Measurements from ENCODE around the gene DPP10. TPM values are rescaled to one million over a fixed set of nuclear protein-coding genes. Genes with fewer than 3 reads are reported as not detected.

DPP10 gene
- total and polyA plus RNA-seq, 10 of the 15 experiments (the other 5 are each of a cell fraction or from before 2014, with no cell fraction given) = not detected

- DNase-seq (ENCODE audit: low read depth, low spot score) = no peak
- no peaks in the 10 kb centered on the region for H3K36me3 ChIP-seq (ENCODE audit: control insufficient read depth in 2 of 2, insufficient read depth in 2 of 2, low read length in 1 of 2)
- BruUV-seq (replicated peaks) = no TSS peak
- no peak overlapping the region for H3K4me3 ChIP-seq
- no peak overlapping the region for H3K4me2 ChIP-seq (ENCODE audit: control insufficient read depth, insufficient read depth)
- no peak overlapping the region for H3K27ac ChIP-seq (ENCODE audit: control insufficient read depth, insufficient read depth)
- ChIA-PET RAD21 (ENCODE audit: unreplicated experiment) (no interaction called here), POLR2A (no interaction called here), CTCF (no interaction called here), SMC1A (ENCODE audit: uncharacterized antibody, unreplicated experiment) (no interaction called here)
- no peaks in the 10 kb centered on the region for H3K27me3 ChIP-seq (replicated peaks in 1 of 2; ENCODE audit: control insufficient read depth in 2 of 2, insufficient read depth in 2 of 2, low read length in 1 of 2)
- no peak overlapping the region for H2AFZ ChIP-seq (ENCODE audit: control insufficient read depth, low read depth, low read length)
- 58% methylated on average over 4 of the region's 4 CpGs for WGBS (ENCODE audit: insufficient coverage, insufficient replicate concordance, low lambda C conversion rate, missing lambda C conversion rate)
- H4K20me1 ChIP-seq (ENCODE audit: control insufficient read depth, insufficient read depth) = no peaks in the 10 kb centered on the region
- H3K4me1 ChIP-seq (ENCODE audit: control insufficient read depth, insufficient read depth, low read length) = no peaks in the 10 kb centered on the region
- H3K9me3 ChIP-seq (replicated peaks; ENCODE audit: control insufficient read depth, insufficient read depth, low read length) = no peaks in the 10 kb centered on the region
- no peak overlapping the region for H3K9ac ChIP-seq (ENCODE audit: control insufficient read depth, insufficient read depth, low read length)
- no peaks in the 10 kb centered on the region for H3K79me2 ChIP-seq (ENCODE audit: control insufficient read depth, insufficient read depth, low read length)
- no peak for FAIRE-seq
- intact Hi-C loops (cut with micrococcal nuclease; ENCODE audit: unreplicated experiment) (no loop called here), in situ Hi-C loops (cut with MboI) (no loop called here)
- ATAC-seq = no peak
- TF ChIP-seq FOXM1 (IDR thresholded peaks at IDR 0.05; ENCODE audit: low read depth, low read length) (no peak), PRDM15 (CRISPR knock-in tag; IDR thresholded peaks at IDR 0.05) (no peak), SRF (IDR thresholded peaks at IDR 0.05; ENCODE audit: low read depth in 2 of 2, low read length in 2 of 2) (no peak), SIN3A (IDR thresholded peaks at IDR 0.05; ENCODE audit: low read depth, low read length) (no peak), CBX3 (IDR thresholded peaks at IDR 0.05; ENCODE audit: borderline replicate concordance, low read depth) (no peak), MAX (IDR thresholded peaks at IDR 0.05; ENCODE audit: low read depth, low read length) (no peak), RBBP5 (conservative IDR thresholded peaks at IDR 0.05) (no peak), CTCF (IDR thresholded peaks at IDR 0.05 in 2 of 3, conservative IDR thresholded peaks at IDR 0.05 in 1 of 3; ENCODE audit: control insufficient read depth in 2 of 3, extremely low read depth in 1 of 3, insufficient read depth in 1 of 3, low read depth in 3 of 3, low read length in 3 of 3) (no peak), CEBPZ (IDR thresholded peaks at IDR 0.05; ENCODE audit: low read depth, low read length) (no peak), EED (IDR thresholded peaks at IDR 0.05; ENCODE audit: low read depth) (no peak), TARDBP (IDR thresholded peaks at IDR 0.05; ENCODE audit: borderline replicate concordance) (no peak), GABPA (IDR thresholded peaks at IDR 0.05; ENCODE audit: low read depth) (no peak), ASH2L (IDR thresholded peaks at IDR 0.05; ENCODE audit: borderline replicate concordance, low read depth) (no peak), RCOR1 (conservative IDR thresholded peaks at IDR 0.05; ENCODE audit: low read depth, low read length) (no peak)
These were observed 758.9 kb downstream of the DPP10 start for GRCh38 chr2:115201386-115201785.

Data from GM12878 (cell line).